NCI-H187 (cell line): ENCODE measurements around the gene PPP1R13B.
"Not testable (repeated sequence)": the region's sequence is repeated elsewhere in the genome, so short reads cannot be mapped to it uniquely, and the experiment has no call there.

Experiments
- DNase-seq, 2 experiments: peaks; one replicate each; lab custom pipeline; 2025; lab: John Stamatoyannopoulos, UW

PPP1R13B gene

GRCh38 chr14:103698380-103699260, 148.8 kb downstream of the PPP1R13B start:
- no peak for DNase-seq

- no peak for DNase-seq
Observed at GRCh38 chr14:103697603-103698379, 149.6 kb downstream of the PPP1R13B start.

DNA sequence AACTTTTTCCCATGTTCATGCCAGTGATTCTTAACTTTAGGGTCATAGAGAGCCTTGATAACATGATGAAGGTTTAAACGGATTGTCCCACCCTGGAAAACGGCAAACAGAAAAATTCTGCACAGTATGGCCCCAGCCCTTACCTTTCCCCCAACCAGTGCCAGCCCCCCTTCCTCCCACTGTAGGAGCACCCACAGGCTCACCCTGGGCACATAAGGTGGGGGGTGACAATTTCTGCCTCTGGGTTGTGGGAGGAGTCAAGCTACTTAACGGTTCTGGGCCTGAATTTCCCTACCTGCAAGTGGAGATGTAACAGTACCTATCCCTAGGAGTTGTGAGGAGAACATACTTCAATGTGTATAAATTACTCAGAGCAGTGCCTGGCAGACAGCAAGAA, 150.2 kb downstream of the PPP1R13B start:
- no peak for DNase-seq

DNA sequence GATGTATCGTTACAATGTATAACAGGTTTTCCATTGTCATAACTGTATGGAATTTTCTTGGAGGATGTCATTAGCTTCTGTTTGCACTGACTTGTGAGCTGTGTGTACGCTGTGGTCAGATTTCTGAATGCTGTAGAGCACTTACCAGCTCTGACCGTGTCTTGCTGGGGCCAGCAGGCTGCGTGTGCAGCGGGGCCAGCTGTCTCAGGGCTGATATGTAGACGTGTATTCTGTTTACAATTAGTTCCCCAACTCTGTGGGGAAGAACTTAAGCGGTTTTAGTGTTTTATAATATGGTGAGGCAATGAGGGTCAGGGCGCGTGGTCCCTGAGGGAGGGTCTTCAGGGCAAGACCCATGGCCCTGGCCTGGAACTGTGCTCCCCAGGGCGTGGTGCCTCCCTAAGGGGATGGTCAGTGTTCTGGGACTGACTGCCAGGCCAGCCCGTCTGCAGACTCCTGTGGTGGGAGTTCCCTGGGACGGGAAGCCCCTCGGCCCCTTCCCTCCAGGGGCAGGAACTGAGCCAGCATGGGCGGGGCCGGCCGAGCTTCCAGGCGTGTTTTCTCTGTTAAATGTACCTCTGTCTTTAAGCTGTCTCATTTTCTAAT, 150.8 kb downstream of the PPP1R13B start:
- DNase-seq = no peak

GRCh38 chr14:103696070-103696402, 151.3 kb downstream of the PPP1R13B start:
- DNase-seq = no peak

GRCh38 chr14:103695296-103696069, 151.9 kb downstream of the PPP1R13B start:
- DNase-seq = no peak

DNA sequence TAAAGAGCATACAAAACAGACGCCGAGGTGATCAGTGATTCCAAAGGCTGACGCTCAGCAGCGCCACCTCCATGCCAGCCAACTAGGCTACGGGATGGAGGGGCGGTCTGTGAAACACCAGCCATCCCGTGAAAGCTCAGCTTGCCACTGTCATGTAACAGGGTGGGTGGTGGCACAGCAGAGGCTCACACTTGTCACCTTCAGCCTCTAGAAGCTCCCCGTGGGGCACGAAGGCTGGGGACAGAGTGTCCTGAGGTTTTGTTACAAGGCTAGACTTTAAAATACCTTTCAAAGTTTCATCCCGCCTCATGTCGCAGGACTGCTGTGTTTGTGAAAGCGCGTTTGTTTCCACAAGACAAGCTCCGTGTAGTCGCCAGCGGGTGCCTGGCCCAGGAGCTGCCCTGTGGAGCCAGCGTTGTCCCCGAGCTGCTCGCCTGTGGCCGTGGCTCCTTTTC, 152.8 kb downstream of the PPP1R13B start:
- no peak for DNase-seq

DNA sequence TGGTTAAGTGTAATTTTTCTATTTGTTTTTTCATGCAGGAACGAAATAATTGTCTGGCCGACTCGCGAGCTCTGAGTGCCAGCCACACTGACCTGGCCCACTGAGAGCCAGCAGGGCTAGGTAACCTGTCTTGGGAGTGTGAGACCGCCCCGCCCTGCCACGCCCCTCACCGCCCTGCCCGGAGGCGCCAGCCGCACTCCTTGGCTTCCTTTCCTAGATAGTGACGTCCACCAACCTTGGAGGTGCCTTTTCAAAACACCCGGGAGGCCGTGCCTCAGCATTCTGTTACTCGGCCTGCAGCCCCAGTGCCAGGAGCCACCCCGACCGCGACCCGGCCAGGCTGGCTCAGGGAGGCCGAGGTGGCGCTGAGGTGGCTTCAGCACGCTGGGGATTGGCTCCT, 153.9 kb downstream of the PPP1R13B start:
- no peak for DNase-seq

GRCh38 chr14:103692871-103693270, 154.5 kb downstream of the PPP1R13B start:
- DNase-seq = no peak

- DNase-seq = no peak
Observed at GRCh38 chr14:103692159-103692558, 155.2 kb downstream of the PPP1R13B start.

DNA sequence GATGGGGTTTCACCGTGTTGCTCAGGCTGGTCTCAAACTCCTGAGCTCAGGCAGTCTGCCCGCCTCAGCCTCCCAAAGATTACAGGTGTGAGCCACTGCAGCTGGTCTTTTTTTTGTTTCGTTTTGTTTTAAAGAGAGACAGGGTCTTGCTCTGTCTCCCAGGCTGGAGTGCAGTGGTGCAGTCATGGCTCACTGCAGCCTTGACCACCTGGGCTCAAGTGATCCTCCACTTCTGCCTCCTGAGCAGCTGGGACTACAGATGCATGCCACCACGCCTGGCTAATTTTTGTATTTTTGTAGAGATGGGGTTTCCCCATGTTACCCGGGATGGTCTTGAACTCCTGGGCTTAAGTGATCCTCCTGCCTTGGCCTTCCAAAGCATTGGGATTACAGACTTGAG, 155.7 kb downstream of the PPP1R13B start:
- not testable (repeated sequence) for DNase-seq

DNA sequence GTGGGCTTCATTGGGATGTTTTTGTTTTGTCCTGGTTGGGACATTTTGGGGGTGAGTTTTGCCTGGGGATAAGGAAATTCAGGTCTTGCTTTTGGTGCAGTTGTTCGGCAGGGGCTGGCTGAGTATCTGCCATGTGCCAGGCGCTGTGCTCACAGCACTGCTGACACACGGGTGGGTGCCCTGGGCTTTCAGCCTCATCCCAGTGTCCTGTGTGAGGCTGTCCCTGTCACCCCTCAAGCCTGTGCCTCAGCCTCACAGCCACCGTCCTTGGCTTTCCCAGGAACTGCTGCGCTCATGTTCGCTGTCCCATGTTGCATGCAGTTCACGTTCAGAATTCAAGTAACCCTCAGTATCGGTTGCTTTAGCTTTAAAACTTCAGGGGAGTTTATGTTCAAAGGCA, 157.0 kb downstream of the PPP1R13B start:
- no peak for DNase-seq

DNA sequence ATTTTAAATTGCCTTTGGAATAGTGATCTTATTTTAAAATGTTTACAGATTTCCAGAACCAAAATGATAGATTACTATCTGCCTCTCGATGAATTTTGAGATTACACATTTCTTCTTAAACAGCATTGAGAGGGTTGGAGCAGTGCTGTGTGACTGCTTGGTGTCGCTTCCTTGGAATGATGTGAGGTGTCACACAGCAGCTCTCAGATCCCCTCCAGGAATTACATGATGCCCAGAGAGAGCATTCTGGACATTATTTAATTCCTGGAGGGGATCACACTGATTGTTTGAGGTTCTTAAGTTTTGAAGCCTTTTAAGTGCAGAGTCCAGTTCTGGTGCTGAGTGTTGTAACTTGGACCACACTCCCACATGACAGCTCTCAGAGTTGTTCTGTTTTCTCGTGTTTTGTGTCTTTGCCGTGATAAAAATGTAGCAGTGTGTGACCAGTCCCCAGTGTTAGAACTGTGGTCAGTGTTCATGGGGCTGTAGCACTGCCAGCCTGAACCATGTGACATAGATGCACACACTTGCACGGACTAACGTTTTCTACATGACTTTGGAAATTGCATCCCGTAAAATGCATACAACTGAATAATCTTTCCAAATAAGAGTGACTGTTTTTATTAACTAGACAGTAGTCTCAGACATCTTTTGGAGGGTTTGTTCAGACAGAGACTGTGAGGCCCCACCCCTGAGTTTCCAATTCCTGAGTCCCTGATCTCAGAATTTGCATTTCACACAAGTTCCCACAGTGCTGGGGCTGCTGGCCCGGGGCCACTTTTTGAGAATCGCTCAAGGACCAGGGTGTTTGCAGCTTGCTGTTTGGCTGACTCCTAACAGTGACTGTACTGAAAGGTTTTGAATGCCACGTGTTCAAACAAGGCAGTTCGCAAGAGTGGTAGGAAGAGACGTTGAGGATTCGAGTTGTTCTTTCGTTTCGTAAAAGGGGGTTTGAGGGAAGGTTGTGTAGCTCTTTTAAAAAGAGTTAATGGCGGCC, 158.2 kb downstream of the PPP1R13B start:
- no peak for DNase-seq

GRCh38 chr14:103688441-103688840, 158.9 kb downstream of the PPP1R13B start:
- DNase-seq = no peak

GRCh38 chr14:103687712-103688111, 159.7 kb downstream of the PPP1R13B start:
- no peak for DNase-seq

DNA sequence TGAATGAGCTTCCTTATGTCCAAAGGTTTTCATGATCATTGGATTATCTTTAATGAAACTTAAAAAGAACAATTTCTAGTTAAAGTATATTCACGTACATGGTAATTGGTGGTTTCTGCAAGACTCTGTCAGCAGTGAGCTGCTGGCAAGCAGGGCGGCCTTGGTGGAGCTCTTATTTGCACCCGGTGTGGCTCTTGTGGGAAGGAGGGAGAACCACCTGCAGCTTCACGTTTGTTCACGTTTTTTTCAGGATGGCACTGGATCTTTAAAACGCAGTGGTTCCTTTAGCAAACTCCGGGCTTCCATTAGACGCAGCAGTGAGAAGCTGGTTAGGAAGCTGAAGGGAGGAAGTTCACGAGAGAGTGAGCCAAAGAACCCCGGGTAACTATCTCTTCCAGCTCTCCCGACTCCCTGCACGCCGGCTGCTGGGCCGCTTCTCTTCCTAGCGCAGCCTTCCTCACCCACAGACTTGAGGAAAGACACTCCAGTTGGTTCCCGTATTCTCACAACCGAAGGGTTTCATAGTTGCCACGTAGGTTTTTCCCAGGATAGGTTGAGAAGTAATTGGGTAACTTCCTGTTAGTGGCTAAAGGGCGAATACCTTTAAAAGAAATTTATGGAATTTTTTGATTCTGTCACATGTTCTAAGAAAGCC, 160.4 kb downstream of the PPP1R13B start:
- DNase-seq = no peak

DNA sequence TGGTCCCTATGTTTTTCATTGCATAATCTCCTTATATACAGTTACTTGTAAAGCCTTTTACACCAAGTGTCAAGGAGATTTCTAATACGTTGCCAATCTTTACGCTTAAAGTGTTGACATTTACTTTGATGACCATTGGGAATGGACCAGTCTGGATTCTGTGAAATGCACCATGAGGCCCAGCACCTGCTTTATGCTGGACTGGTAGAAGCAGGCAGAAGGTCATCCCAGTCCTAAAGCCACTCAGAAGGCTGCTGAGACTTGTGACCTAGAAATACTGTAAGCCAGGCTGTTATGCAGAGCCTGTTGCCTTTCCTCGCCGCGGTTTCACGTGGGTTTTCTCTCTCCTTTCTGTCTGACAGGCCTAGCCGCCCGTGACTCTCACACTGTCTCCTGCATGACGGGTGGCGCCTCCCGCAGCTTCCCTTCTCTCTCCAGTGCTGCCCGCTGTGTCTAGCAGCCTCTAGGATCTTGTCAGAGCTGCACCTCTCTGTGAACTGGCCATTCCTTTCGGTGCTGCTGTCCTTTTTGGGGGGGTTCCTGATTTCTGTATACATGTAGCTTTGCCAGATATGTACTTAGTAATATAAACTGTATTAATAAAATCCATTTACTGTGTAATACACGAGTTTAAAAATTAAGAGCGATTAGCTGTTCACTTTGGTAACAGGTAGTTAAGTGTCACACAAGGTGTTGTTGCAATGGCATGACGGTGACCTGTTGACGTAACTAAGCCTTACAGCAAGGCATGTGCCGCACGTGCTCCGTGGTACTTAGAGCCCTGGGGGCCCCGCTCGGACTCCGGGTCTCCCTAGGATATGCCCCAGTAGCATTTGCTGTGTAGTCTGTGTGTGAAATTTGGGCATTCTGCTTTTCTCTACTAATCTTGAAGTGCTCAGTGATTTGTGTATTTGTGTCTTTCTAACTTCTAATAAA, 161.8 kb downstream of the PPP1R13B start:
- no peak for DNase-seq

- DNase-seq = no peak
Observed at GRCh38 chr14:103684871-103685270, 162.5 kb downstream of the PPP1R13B start.

GRCh38 chr14:103684471-103684870, 162.9 kb downstream of the PPP1R13B start:
- DNase-seq = no peak
